Thyroid gland (tissue), 4 donors: ENCODE data around the gene NUAK2.

Experiments
- POLR2A ChIP-seq, 2 donors: fragments of 450-650 bp; IDR thresholded peaks; one replicate each; pipeline ENCODE4 v1.6.1; 2017; ENCODE audit warnings: antibody characterized with exemption in 2 of 2, mild to moderate bottlenecking in 2 of 2, moderate library complexity in 1 of 2
- TF ChIP-seq, protein P1 (sequence below), 6 experiments: fragments of 200-600 bp in 3 of 6; fragments of 450-650 bp in 3 of 6; sonication (generic) in 3 of 6; IDR thresholded peaks; one replicate each; pipeline ENCODE4 v1.5.1; 2016 to 2019; ENCODE audit warnings: antibody characterized with exemption in 6 of 6, mild to moderate bottlenecking in 2 of 6, inconsistent platforms in 1 of 6, moderate library complexity in 1 of 6

DNA sequence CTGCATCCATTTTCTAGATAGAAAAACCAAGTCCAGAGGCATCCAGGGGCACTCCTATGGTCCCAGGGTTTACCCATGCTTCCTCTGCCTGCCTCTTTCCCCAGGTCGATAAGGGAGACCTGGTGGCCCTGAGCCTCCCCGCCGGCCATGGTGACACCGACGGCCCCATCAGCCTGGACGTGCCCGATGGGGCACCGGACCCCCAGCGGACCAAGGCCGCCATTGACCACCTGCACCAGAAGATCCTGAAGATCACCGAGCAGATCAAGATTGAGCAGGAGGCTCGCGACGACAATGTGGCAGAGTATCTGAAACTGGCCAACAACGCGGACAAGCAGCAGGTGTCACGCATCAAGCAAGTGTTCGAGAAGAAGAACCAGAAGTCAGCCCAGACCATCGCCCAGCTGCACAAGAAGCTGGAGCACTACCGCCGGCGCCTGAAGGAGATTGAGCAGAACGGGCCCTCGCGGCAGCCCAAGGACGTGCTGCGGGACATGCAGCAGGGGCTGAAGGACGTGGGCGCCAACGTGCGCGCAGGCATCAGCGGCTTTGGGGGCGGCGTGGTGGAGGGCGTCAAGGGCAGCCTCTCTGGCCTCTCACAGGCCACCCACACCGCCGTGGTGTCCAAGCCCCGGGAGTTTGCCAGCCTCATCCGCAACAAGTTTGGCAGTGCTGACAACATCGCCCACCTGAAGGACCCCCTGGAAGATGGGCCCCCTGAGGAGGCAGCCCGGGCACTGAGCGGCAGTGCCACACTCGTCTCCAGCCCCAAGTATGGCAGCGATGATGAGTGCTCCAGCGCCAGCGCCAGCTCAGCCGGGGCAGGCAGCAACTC lies 52.5 kb downstream of the NUAK2 start:
- no peak for TF ChIP-seq POLR2A (IDR thresholded peaks at IDR 0.05)
- TF ChIP-seq, protein P1, sequence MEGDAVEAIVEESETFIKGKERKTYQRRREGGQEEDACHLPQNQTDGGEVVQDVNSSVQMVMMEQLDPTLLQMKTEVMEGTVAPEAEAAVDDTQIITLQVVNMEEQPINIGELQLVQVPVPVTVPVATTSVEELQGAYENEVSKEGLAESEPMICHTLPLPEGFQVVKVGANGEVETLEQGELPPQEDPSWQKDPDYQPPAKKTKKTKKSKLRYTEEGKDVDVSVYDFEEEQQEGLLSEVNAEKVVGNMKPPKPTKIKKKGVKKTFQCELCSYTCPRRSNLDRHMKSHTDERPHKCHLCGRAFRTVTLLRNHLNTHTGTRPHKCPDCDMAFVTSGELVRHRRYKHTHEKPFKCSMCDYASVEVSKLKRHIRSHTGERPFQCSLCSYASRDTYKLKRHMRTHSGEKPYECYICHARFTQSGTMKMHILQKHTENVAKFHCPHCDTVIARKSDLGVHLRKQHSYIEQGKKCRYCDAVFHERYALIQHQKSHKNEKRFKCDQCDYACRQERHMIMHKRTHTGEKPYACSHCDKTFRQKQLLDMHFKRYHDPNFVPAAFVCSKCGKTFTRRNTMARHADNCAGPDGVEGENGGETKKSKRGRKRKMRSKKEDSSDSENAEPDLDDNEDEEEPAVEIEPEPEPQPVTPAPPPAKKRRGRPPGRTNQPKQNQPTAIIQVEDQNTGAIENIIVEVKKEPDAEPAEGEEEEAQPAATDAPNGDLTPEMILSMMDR (IDR thresholded peaks at IDR 0.05) = no peak
